Activated B cell treated with CpG ODN at 0.5 μM for 24 hours (primary cell): ENCODE measurements around the gene SND1. TPM values are rescaled to one million over a fixed set of nuclear protein-coding genes. Genes with fewer than 3 reads are reported as not detected.

Experiments
- ATAC-seq: fragments of 200-7000 bp; cut with Tn5 transposase; one replicate; pipeline ENCODE4 v1.10.0; 2021; ENCODE audit warnings: low read depth, mild to moderate bottlenecking, moderate library complexity
- CTCF ChIA-PET: fragments of 350-600 bp; sonication (Branson Sonifier 250); formaldehyde crosslinking; loops from one replicate; lab custom pipeline; 2021; ENCODE audit warnings: antibody characterized with exemption; lab: Charles Lee
- POLR2A ChIA-PET: fragments of 350-600 bp; sonication (Branson Sonifier 250); formaldehyde crosslinking; loops from one replicate; lab custom pipeline; 2021; ENCODE audit warnings: antibody characterized with exemption; lab: Charles Lee
- DNase-seq: peaks from one replicate; pipeline ENCODE4 v3.0.0; 2022
- H3K27ac Mint-ChIP-seq: one replicate; pipeline ENCODE4 v1.8.0; 2020; ENCODE audit warnings: mixed read lengths
- H3K27me3 Mint-ChIP-seq: one replicate; pipeline ENCODE4 v1.8.0; 2021; ENCODE audit warnings: mixed read lengths
- H3K36me3 Mint-ChIP-seq: one replicate; pipeline ENCODE4 v1.8.0; 2021; ENCODE audit warnings: low read depth, mixed read lengths
- H3K4me1 Mint-ChIP-seq: one replicate; pipeline ENCODE4 v1.8.0; 2021; ENCODE audit warnings: mixed read lengths
- H3K4me3 Mint-ChIP-seq: one replicate; pipeline ENCODE4 v1.8.0; 2020; ENCODE audit warnings: mild to moderate bottlenecking, mixed read lengths
- H3K9me3 Mint-ChIP-seq: one replicate; pipeline ENCODE4 v1.8.0; 2020; ENCODE audit warnings: mixed read lengths
- intact Hi-C: fragments of 100-400 bp; cut with micrococcal nuclease; formaldehyde crosslinking; loops from one replicate; pipeline ENCODE4 v1.15.1; 2024
- total RNA-seq: library from RNA; stranded (reverse); gene quantifications from 2 replicates; pipeline ENCODE4 v1.2.3, GENCODE V29; 2022
- TF ChIP-seq, protein P1 (sequence below): fragments of 200-600 bp; IDR thresholded peaks from one replicate; pipeline ENCODE4 v1.8.0; 2022; ENCODE audit warnings: antibody characterized with exemption, mild to moderate bottlenecking

Gene SND1
- total RNA-seq, 1 donor from 2014 or later, result 215 TPM

DNA sequence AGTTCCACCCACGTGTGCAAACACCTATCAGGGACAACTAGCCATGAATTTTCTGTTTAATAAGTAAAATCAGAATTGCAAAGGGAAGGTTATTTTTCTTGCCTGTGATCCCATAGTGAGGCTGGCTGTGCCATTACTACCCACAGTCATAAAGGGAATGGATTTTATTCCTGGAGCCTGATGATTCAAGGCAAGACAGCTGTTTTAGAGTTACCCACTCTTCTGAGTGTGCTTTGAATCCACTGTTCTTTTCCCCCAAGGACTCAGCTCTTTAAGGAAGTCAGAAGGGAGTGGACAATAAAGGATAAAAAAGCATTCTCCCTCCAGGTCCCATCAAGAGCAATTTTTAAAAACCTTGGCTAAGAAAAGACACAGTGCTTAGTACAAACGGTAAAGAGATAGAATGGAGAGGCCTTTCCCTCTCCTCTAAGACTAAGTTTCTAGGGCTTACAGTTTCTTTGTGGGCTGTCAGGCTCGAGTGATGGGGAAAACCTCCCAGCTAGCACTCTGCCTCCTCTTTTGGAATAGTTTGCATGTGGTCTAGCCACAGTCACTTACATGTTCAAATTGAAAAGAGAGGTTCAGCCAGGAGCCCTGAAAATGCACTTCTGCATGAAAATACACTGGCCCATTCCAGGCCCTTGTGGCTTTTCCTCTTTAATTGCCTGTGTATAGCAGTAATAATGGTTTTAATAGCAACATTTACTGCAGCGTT is 384.4 kb downstream of the SND1 start:
- no peak overlapping the region for H3K4me3 Mint-ChIP-seq
- TF ChIP-seq, protein P1, sequence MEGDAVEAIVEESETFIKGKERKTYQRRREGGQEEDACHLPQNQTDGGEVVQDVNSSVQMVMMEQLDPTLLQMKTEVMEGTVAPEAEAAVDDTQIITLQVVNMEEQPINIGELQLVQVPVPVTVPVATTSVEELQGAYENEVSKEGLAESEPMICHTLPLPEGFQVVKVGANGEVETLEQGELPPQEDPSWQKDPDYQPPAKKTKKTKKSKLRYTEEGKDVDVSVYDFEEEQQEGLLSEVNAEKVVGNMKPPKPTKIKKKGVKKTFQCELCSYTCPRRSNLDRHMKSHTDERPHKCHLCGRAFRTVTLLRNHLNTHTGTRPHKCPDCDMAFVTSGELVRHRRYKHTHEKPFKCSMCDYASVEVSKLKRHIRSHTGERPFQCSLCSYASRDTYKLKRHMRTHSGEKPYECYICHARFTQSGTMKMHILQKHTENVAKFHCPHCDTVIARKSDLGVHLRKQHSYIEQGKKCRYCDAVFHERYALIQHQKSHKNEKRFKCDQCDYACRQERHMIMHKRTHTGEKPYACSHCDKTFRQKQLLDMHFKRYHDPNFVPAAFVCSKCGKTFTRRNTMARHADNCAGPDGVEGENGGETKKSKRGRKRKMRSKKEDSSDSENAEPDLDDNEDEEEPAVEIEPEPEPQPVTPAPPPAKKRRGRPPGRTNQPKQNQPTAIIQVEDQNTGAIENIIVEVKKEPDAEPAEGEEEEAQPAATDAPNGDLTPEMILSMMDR, result no peak
- intact Hi-C loops, result no loop called here
- H3K36me3 Mint-ChIP-seq, result no peaks in the 10 kb centered on the region
- no peak for DNase-seq
- no peaks in the 10 kb centered on the region for H3K9me3 Mint-ChIP-seq
- H3K27me3 Mint-ChIP-seq, result no peaks in the 10 kb centered on the region
- ChIA-PET POLR2A (no interaction called here), CTCF (interaction anchor here (1.0 kb wide), 1 partner anchor 99 kb away, joined by 3 read pairs; no protein-coding TSS in a partner anchor)
- H3K27ac Mint-ChIP-seq, result no peak overlapping the region
- H3K4me1 Mint-ChIP-seq, result peaks cover 28% of the 10 kb centered on the region
- no peak for ATAC-seq

DNA sequence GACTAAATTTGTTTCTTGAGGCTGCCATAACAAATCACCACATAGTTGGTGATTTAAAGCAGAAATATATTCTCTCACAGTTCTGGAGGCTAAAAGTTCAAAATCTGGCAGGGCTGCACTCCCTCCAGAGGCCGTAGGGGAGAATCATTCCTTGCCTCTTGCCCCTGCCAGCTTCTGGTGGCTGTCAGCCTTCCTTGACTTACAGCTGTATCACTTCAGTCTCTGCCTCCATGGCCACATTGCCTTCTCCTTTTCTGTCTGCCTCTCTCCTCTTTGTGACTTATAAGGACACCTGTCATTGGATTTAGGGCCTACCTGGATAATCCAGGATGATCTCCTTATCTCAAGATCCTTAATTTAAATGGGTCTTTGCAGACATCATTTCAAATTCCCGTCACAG is 385.1 kb downstream of the SND1 start:
- H3K9me3 Mint-ChIP-seq, result no peaks in the 10 kb centered on the region
- TF ChIP-seq, protein P1, result no peak
- ChIA-PET CTCF (no interaction called here), POLR2A (no interaction called here)
- H3K4me1 Mint-ChIP-seq, result peaks cover 28% of the 10 kb centered on the region
- no peak for DNase-seq
- peaks cover under 1% of the 10 kb centered on the region for H3K36me3 Mint-ChIP-seq
- intact Hi-C loops, result no loop called here
- H3K4me3 Mint-ChIP-seq, result no peak overlapping the region
- ATAC-seq, result no peak
- H3K27me3 Mint-ChIP-seq, result no peaks in the 10 kb centered on the region
- no peak overlapping the region for H3K27ac Mint-ChIP-seq

DNA sequence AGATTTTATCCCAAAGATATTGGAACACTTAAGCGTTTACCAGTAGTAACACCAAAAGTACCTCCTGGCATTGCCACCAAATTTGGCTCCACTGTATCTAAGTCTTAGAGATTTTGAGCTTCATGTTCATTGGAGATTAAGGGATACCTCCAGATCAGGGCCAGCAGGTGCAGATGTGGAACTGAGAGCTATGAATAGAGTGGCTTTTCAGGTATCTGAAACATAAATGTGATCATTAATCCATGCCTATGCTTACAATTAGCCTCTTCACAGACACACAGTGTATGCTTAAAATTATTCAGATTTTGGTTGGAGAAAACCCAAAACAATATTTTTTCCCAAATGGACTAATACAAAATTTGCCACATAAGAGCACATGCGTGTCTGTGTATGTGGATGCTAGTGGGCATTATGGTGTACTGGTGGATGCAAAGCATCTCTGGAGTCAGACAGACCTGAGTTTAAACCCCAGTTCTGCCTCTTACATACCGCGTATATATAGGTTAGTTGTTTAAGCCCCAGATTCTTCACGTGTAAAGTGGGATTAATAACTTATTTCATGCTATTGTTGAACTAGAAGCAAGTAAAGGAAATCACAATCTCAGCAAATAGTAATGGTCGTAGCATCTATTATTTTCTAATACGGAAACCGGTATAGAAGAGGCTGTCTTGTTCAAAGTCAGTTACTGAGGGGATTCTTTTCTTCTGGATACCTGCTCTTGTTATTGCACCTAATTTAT is 386.1 kb downstream of the SND1 start:
- intact Hi-C loops, result no loop called here
- ATAC-seq, result no peak
- peaks cover 27% of the 10 kb centered on the region for H3K4me1 Mint-ChIP-seq

DNA sequence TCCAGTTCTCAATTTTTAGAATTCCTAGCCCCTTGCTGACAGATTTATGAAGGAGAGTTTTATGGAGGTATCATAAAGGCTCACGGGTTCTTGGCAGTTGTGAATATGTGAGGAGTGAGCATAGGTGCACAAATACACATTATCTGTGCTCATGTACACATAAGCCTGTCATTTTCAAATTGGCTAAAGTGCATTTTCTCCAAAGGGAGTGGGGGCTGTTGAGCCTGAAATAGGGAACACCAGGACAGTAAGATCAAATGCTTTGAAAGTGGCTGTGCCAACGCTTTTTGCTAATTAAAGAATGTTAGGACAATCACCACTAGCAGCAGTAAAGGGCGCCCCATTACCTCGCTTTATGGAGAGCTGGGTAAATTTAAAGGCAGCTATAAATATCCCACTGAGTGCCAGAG is 387.6 kb downstream of the SND1 start:
- Mint-ChIP-seq H3K27ac (no peak overlapping the region), H3K4me1 (peaks cover 29% of the 10 kb centered on the region), H3K36me3 (peaks cover 6% of the 10 kb centered on the region), H3K9me3 (no peaks in the 10 kb centered on the region), H3K27me3 (no peaks in the 10 kb centered on the region), H3K4me3 (no peak overlapping the region)
- ChIA-PET POLR2A (no interaction called here), CTCF (no interaction called here)
- TF ChIP-seq, protein P1, result no peak
- ATAC-seq (no peak), DNase-seq (no peak)
- intact Hi-C loops, result no loop called here

More for the DNA sequence above, 386.1 kb downstream of the SND1 start:
- Mint-ChIP-seq H3K27me3 (no peaks in the 10 kb centered on the region), H3K27ac (no peak overlapping the region), H3K9me3 (no peaks in the 10 kb centered on the region), H3K4me3 (no peak overlapping the region), H3K36me3 (peaks cover 6% of the 10 kb centered on the region)
- no peak for DNase-seq
- CTCF ChIA-PET, result no interaction called here
- POLR2A ChIA-PET, result no interaction called here
- TF ChIP-seq, protein P1, result no peak

DNA sequence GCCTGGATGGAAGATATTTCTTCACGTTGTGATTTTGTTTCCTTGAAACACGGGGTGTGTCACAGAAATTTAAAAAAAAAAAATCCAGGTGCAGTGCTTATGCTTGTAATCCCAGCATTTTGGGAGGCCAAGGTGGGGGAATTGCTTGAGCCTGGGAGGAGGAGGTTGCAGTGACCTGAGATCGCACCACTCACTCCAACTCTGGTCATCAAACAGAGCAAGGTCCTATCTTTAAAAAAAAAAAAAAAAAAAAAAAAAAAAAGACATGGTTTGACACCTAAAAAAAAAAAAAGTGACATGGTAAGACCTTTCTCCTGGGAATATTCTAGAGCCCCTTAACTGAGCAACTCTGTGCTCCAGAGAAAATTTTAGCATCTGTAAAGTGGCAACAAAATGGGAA is 388.2 kb downstream of the SND1 start:
- POLR2A ChIA-PET, result no interaction called here
- no peak for DNase-seq
- CTCF ChIA-PET, result no interaction called here
- ATAC-seq, result no peak
- H3K36me3 Mint-ChIP-seq, result peaks cover 6% of the 10 kb centered on the region
- no peak overlapping the region for H3K27ac Mint-ChIP-seq
- TF ChIP-seq, protein P1, result no peak
- no peak overlapping the region for H3K4me3 Mint-ChIP-seq
- peaks cover 31% of the 10 kb centered on the region for H3K4me1 Mint-ChIP-seq
- intact Hi-C loops, result no loop called here
- H3K27me3 Mint-ChIP-seq, result no peaks in the 10 kb centered on the region
- H3K9me3 Mint-ChIP-seq, result no peaks in the 10 kb centered on the region
